ENCODE data around the gene CES3. TPM values are rescaled to one million over a fixed set of nuclear protein-coding genes. Genes with fewer than 3 reads are reported as not detected.
"Not testable (repeated sequence)": the region's sequence is repeated elsewhere in the genome, so short reads cannot be mapped to it uniquely, and the experiment has no call there.

Gene CES3
- total and polyA plus RNA-seq, 4 donors = 0.99 to 2.1 (median 1.4) TPM

DNA sequence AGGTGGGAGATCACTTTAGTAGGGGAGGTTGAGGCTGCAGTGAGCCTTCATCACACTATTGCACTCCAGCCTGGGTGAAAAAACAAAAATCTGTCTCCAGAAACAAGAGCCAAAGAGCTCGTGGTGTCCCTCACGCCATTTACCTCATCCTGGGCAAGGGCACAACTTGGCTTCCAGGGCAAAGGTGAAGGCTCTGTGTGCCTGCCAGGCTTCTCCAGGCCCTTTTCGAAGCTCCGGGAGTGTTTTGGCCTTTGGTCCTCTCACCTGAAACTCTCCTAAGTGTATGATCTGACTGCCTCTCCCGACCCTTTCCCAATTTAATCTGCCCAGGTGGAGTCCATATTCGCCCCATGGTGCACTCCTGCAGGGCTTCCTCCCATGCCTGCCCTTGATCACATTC lies 11.6 kb upstream of the CES3 start:
- no peaks in the 10 kb centered on the region for H3K9me3 ChIP-seq (ENCODE audit: control insufficient read depth, insufficient read depth, low read length)
- H3K27ac ChIP-seq (ENCODE audit: low read depth, low read length) = no peak overlapping the region
- 68% methylated on average over 5 of the region's 6 CpGs for WGBS (ENCODE audit: insufficient coverage)
- H3K4me1 ChIP-seq (ENCODE audit: control insufficient read depth, insufficient read depth, low read length) = peaks cover 19% of the 10 kb centered on the region
- peaks cover 3% of the 10 kb centered on the region for H3K36me3 ChIP-seq (ENCODE audit: control insufficient read depth, insufficient read depth, low read length)
- peaks cover 41% of the 10 kb centered on the region for H3K27me3 ChIP-seq (ENCODE audit: control insufficient read depth, insufficient read depth, low read length)
- no peak overlapping the region for H3K4me3 ChIP-seq (ENCODE audit: low read depth, low read length)
- DNase-seq (ENCODE audit: low read depth in 4 of 6, low spot score in 6 of 6) = no peak

DNA sequence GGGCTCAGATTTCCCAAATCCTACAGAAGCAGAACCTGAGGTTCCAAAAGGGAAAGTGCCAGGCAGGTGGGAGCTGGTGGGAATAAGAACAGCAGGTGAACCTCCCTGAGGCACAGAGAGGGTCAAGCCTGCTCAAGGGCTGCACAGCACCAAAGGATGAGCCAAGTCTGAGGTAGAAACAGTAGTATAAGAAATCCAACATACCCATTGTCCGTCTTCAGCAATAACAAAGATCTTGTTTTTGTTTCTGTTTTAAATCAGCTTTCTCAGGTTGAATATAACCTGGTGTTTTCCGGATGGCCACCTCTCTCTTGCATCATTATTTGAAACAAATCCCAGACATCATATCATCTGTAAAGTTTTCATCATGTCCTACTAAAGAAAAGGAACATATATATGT lies 10.6 kb upstream of the CES3 start:
- Histone ChIP-seq H3K4me3 (ENCODE audit: low read depth, low read length) (no peak overlapping the region), H3K4me1 (ENCODE audit: control insufficient read depth, insufficient read depth, low read length) (peaks cover 19% of the 10 kb centered on the region), H3K27ac (ENCODE audit: low read depth, low read length) (no peak overlapping the region), H3K27me3 (ENCODE audit: control insufficient read depth, insufficient read depth, low read length) (peaks cover 41% of the 10 kb centered on the region), H3K9me3 (ENCODE audit: control insufficient read depth, insufficient read depth, low read length) (no peaks in the 10 kb centered on the region), H3K36me3 (ENCODE audit: control insufficient read depth, insufficient read depth, low read length) (no peaks in the 10 kb centered on the region)
- WGBS (ENCODE audit: insufficient coverage) = no CpG with 5 or more reads among the region's 2 CpGs
- no peak for DNase-seq (ENCODE audit: low read depth in 4 of 6, low spot score in 6 of 6)

DNA sequence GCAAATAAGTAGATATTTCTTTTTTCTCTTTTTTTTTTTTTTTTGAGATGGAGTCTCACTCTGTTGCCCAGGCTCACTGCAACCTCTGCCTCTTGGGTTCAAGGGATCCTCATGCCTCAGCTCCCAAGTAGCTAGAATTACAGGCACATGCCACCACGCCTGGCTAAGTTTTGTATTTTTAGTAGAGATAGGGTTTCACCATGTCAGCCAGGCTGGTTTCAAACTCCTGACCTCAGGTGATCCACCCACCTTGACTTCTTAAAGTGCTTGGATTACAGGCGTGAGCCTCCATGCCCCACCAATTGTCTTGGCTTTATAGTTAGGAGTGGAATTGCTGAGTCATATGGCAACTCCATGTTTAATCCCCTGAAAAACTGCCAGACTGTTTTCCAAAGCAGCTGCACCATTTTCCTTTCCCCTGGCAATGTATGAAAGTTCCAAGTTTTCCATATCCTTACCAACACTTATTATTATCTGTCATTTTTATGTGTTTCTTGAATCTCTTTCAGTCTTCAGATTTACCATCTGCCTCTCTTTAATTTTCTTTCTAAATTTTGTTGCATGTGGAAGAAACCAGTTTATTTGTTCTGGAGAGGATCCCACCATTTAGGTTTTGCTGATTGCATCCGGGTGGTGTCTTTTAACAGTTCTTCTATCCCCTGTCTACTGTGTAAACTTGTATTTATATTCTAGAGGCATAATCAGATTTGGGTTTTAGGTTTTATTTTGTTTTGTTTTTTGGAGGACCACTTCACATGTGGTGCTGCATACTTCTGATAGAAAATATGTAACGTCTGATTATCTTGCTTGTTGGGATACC lies 9.9 kb upstream of the CES3 start:
- Histone ChIP-seq H3K9me3 (ENCODE audit: control insufficient read depth, insufficient read depth, low read length) (no peaks in the 10 kb centered on the region), H3K27me3 (ENCODE audit: control insufficient read depth, insufficient read depth, low read length) (peaks cover 41% of the 10 kb centered on the region), H3K4me1 (ENCODE audit: control insufficient read depth, insufficient read depth, low read length) (peaks cover 19% of the 10 kb centered on the region), H3K27ac (ENCODE audit: low read depth, low read length) (no peak overlapping the region), H3K36me3 (ENCODE audit: control insufficient read depth, insufficient read depth, low read length) (no peaks in the 10 kb centered on the region), H3K4me3 (ENCODE audit: low read depth, low read length) (no peak overlapping the region)
- no peak for DNase-seq (ENCODE audit: low read depth in 4 of 6, low spot score in 6 of 6)
- WGBS (ENCODE audit: insufficient coverage) = no CpG with 5 or more reads among the region's 4 CpGs

GRCh38 chr16:66952430-66953110 lies 8.5 kb upstream of the CES3 start:
- peaks cover 17% of the 10 kb centered on the region for H3K4me1 ChIP-seq (ENCODE audit: control insufficient read depth, insufficient read depth, low read length)
- 88% methylated on average over 4 of the region's 7 CpGs for WGBS (ENCODE audit: insufficient coverage)

GRCh38 chr16:66953462-66954096 lies 7.5 kb upstream of the CES3 start:
- no peak overlapping the region for H3K27ac ChIP-seq (ENCODE audit: low read depth, low read length)
- H3K4me3 ChIP-seq (ENCODE audit: low read depth, low read length) = no peak overlapping the region
- no peak for DNase-seq (ENCODE audit: low read depth in 4 of 6, low spot score in 6 of 6)
- 79% methylated on average over 10 of the region's 10 CpGs for WGBS (ENCODE audit: insufficient coverage)
- no peaks in the 10 kb centered on the region for H3K9me3 ChIP-seq (ENCODE audit: control insufficient read depth, insufficient read depth, low read length)
- peaks cover 35% of the 10 kb centered on the region for H3K27me3 ChIP-seq (ENCODE audit: control insufficient read depth, insufficient read depth, low read length)
- peaks cover 8% of the 10 kb centered on the region for H3K4me1 ChIP-seq (ENCODE audit: control insufficient read depth, insufficient read depth, low read length)
- H3K36me3 ChIP-seq (ENCODE audit: control insufficient read depth, insufficient read depth, low read length) = no peaks in the 10 kb centered on the region

More at GRCh38 chr16:66952430-66953110, 8.5 kb upstream of the CES3 start:
- Histone ChIP-seq H3K27me3 (ENCODE audit: control insufficient read depth, insufficient read depth, low read length) (peaks cover 41% of the 10 kb centered on the region), H3K36me3 (ENCODE audit: control insufficient read depth, insufficient read depth, low read length) (no peaks in the 10 kb centered on the region), H3K4me3 (ENCODE audit: low read depth, low read length) (no peak overlapping the region), H3K9me3 (ENCODE audit: control insufficient read depth, insufficient read depth, low read length) (no peaks in the 10 kb centered on the region), H3K27ac (ENCODE audit: low read depth, low read length) (no peak overlapping the region)
- no peak for DNase-seq (ENCODE audit: low read depth in 4 of 6, low spot score in 6 of 6)

DNA sequence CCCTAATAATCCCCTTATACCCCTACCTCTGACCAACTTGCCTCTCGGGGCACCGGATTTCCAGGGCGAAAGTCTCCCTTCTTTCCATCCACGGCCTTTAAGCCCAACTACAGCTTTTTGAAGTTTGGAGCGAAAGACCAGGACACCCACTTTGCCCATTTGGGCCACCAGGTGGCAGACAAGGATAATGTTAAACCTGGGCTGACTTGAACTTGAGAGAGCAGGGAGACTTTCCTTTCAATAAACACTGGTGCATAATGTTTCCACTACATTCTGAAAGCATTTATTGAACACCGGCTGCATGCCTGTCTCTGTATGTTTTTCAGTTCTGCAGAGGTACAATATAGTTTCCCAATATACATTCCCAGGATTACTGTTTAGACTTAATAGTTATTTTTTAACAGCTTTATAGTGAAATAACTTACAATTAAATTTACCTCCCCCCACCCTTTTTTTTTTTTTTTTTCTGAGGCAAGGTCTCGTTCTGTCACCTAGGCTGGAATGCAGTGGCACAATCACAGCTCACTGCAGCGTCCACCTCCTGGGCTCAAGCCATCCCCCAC lies 6.9 kb upstream of the CES3 start:
- Histone ChIP-seq H3K27me3 (ENCODE audit: control insufficient read depth, insufficient read depth, low read length) (peaks cover 29% of the 10 kb centered on the region), H3K4me3 (ENCODE audit: low read depth, low read length) (no peak overlapping the region), H3K27ac (ENCODE audit: low read depth, low read length) (no peak overlapping the region), H3K36me3 (ENCODE audit: control insufficient read depth, insufficient read depth, low read length) (no peaks in the 10 kb centered on the region), H3K9me3 (ENCODE audit: control insufficient read depth, insufficient read depth, low read length) (no peaks in the 10 kb centered on the region), H3K4me1 (ENCODE audit: control insufficient read depth, insufficient read depth, low read length) (peaks cover 2% of the 10 kb centered on the region)
- peak in 5 of 6 donors; percentile 62 to 95 (median 78) for DNase-seq (ENCODE audit: low read depth in 4 of 6, low spot score in 6 of 6)
- WGBS (ENCODE audit: insufficient coverage) = 0% methylated on average over 1 of the region's 8 CpGs

GRCh38 chr16:66955363-66956153 lies 5.5 kb upstream of the CES3 start:
- 40% methylated on average over 4 of the region's 17 CpGs for WGBS (ENCODE audit: insufficient coverage)
- not testable (repeated sequence) for DNase-seq (ENCODE audit: low read depth in 4 of 6, low spot score in 6 of 6); H3K27ac ChIP-seq (ENCODE audit: low read depth, low read length); H3K4me1 ChIP-seq (ENCODE audit: control insufficient read depth, insufficient read depth, low read length); H3K9me3 ChIP-seq (ENCODE audit: control insufficient read depth, insufficient read depth, low read length); H3K4me3 ChIP-seq (ENCODE audit: low read depth, low read length); H3K36me3 ChIP-seq (ENCODE audit: control insufficient read depth, insufficient read depth, low read length)
- peaks cover 15% of the 10 kb centered on the region for H3K27me3 ChIP-seq (ENCODE audit: control insufficient read depth, insufficient read depth, low read length)

GRCh38 chr16:66956154-66956457 lies 5.0 kb upstream of the CES3 start:
- not testable (repeated sequence) for H3K4me1 ChIP-seq (ENCODE audit: control insufficient read depth, insufficient read depth, low read length); H3K27ac ChIP-seq (ENCODE audit: low read depth, low read length); H3K9me3 ChIP-seq (ENCODE audit: control insufficient read depth, insufficient read depth, low read length); DNase-seq (ENCODE audit: low read depth in 4 of 6, low spot score in 6 of 6); H3K36me3 ChIP-seq (ENCODE audit: control insufficient read depth, insufficient read depth, low read length); H3K4me3 ChIP-seq (ENCODE audit: low read depth, low read length)
- peaks cover 11% of the 10 kb centered on the region for H3K27me3 ChIP-seq (ENCODE audit: control insufficient read depth, insufficient read depth, low read length)
- no CpG with 5 or more reads among the region's 1 CpG for WGBS (ENCODE audit: insufficient coverage)
